GM21423 (cell line): ENCODE data around the gene C2CD2.
A peak's percentile ranks its signal among the peaks of the same experiment; 100 is the strongest.
"Not testable (repeated sequence)": the region's sequence is repeated elsewhere in the genome, so short reads cannot be mapped to it uniquely, and the experiment has no call there.

Experiments used
- ATAC-seq: cut with Tn5 transposase; IDR thresholded peaks from one replicate; pipeline ENCODE4 v1.9.1; 2021; ENCODE audit warnings: mild to moderate bottlenecking, moderate library complexity; ENCODE audit not compliant: unreplicated experiment

Gene C2CD2

GRCh38 chr21:41953831-41954653 is at the start of gene C2CD2:
TSS of gene C2CD2 (minus strand) at chr21:41954018. CDS start at chr21:41953648, 370 bp downstream.
- peak; percentile 44 for ATAC-seq

- no peak for ATAC-seq
Observed at GRCh38 chr21:42003051-42003461, 49.2 kb upstream of the C2CD2 start.

- ATAC-seq, result no peak
Observed at GRCh38 chr21:42002421-42002958, 48.7 kb upstream of the C2CD2 start.

- ATAC-seq, result no peak
Observed at GRCh38 chr21:42001781-42002180, 48.0 kb upstream of the C2CD2 start.

- ATAC-seq, result no peak
Observed at GRCh38 chr21:42000908-42001307, 47.1 kb upstream of the C2CD2 start.

- ATAC-seq, result no peak
Observed at GRCh38 chr21:41997657-41998056, 43.8 kb upstream of the C2CD2 start.

- no peak for ATAC-seq
Observed at GRCh38 chr21:41995577-41995976, 41.8 kb upstream of the C2CD2 start.

GRCh38 chr21:41994613-41995012 is 40.8 kb upstream of the C2CD2 start:
- not testable (repeated sequence) for ATAC-seq

GRCh38 chr21:41993744-41994143 is 39.9 kb upstream of the C2CD2 start:
- ATAC-seq, result no peak

GRCh38 chr21:41992576-41992975 is 38.8 kb upstream of the C2CD2 start:
- no peak for ATAC-seq

GRCh38 chr21:41991659-41992058 is 37.8 kb upstream of the C2CD2 start:
- no peak for ATAC-seq

- no peak for ATAC-seq
Observed at GRCh38 chr21:41989698-41990097, 35.9 kb upstream of the C2CD2 start.

GRCh38 chr21:41987310-41987709 is 33.5 kb upstream of the C2CD2 start:
- no peak for ATAC-seq

GRCh38 chr21:41985662-41986416 is 32.0 kb upstream of the C2CD2 start:
- no peak for ATAC-seq

- ATAC-seq, result no peak
Observed at GRCh38 chr21:41983229-41983628, 29.4 kb upstream of the C2CD2 start.

GRCh38 chr21:41980561-41980960 is 26.7 kb upstream of the C2CD2 start:
- no peak for ATAC-seq

- ATAC-seq, result no peak
Observed at GRCh38 chr21:41979751-41980369, 26.0 kb upstream of the C2CD2 start.

- no peak for ATAC-seq
Observed at GRCh38 chr21:41979335-41979734, 25.5 kb upstream of the C2CD2 start.

GRCh38 chr21:41977034-41977950 is 23.5 kb upstream of the C2CD2 start:
- ATAC-seq, result no peak

GRCh38 chr21:41976611-41977010 is 22.8 kb upstream of the C2CD2 start:
- ATAC-seq, result no peak
